Measurements from ENCODE around the gene AP2A2. TPM values are rescaled to one million over a fixed set of nuclear protein-coding genes. Genes with fewer than 3 reads are reported as not detected.

AP2A2 gene
- total and polyA plus RNA-seq, 11 donors: 20.4 to 71.4 (median 36.5) TPM

DNA sequence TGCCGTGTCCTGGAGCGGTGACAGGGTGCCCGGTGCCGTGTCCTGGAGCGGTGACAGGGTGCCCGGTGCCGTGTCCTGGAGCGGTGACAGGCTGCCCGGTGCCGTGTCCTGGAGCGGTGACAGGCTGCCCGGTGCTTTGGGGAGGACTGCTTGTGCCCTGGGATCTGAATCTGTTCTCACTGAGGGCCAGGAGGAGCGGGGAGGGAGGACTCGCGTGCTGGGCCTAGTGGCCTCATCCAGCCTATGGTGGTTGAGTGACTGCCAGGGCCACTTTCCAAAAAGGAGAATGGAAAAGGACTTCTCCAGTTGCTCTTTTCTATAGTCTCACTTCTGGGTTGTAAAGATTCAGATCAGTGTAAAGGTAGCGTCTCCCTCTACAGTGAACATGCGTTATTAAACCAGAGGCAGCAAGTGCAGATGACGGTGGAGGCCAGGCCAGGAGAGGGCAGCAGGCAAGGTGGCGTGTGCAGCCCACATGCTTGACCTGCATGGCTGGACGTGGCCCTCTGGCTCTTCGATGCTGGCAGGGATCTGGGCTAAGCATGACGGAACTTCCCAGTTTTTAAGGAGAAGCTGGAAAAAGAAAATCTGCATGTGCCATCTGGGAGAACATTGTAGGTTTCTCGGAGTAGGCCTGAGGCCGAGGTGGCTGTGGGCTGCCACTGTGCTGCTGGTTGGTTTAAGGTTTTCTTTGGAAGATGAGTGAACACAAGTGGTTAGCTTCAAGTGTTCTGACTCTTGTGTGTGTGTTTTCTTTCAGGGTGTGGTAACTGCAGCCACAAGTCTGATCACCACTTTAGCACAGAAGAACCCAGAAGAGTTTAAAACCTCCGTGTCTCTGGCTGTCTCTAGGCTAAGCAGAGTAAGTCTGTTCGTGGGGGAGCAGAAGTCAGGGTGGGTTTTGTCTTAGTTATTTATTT, 55.0 kb downstream of the AP2A2 start:
- ATAC-seq (peak in 1 of 4 donors; percentile 22), DNase-seq (no peak)
- peaks cover 0 to 88% (median 70%) of the 10 kb centered on the region in 9 donors for H3K36me3 ChIP-seq
- no peak overlapping the region for H3K4me3 ChIP-seq
- no peak overlapping the region for H3K27ac ChIP-seq
- no peaks in the 10 kb centered on the region for H3K9me3 ChIP-seq
- TF ChIP-seq CTCF (IDR thresholded peaks at IDR 0.05) (peak in 2 of 12 donors; percentile 6 to 10), POLR2A (IDR thresholded peaks at IDR 0.05) (no peak)
- WGBS, 4 donors: 84 to 93% (median 90%) methylated on average over 14 to 26 of the region's 26 CpGs
- H3K27me3 ChIP-seq: no peaks in the 10 kb centered on the region
- peaks cover 0 to 7% (median 0%) of the 10 kb centered on the region in 12 donors for H3K4me1 ChIP-seq
- intact Hi-C loops (cut with DNase I): no loop called here

GRCh38 chr11:981764-982163, 56.1 kb downstream of the AP2A2 start:
- TF ChIP-seq POLR2A (IDR thresholded peaks at IDR 0.05): no peak
- Histone ChIP-seq H3K9me3 (no peaks in the 10 kb centered on the region), H3K27ac (no peak overlapping the region), H3K4me1 (peaks cover 0 to 12% (median 0%) of the 10 kb centered on the region in 12 donors), H3K4me3 (no peak overlapping the region), H3K27me3 (no peaks in the 10 kb centered on the region), H3K36me3 (peaks cover 0 to 89% (median 72%) of the 10 kb centered on the region in 9 donors)
- DNase-seq (no peak), ATAC-seq (no peak)
- intact Hi-C loops (cut with DNase I): no loop called here
- WGBS, 4 donors: 93 to 95% (median 94%) methylated on average over 14 of the region's 14 CpGs

DNA sequence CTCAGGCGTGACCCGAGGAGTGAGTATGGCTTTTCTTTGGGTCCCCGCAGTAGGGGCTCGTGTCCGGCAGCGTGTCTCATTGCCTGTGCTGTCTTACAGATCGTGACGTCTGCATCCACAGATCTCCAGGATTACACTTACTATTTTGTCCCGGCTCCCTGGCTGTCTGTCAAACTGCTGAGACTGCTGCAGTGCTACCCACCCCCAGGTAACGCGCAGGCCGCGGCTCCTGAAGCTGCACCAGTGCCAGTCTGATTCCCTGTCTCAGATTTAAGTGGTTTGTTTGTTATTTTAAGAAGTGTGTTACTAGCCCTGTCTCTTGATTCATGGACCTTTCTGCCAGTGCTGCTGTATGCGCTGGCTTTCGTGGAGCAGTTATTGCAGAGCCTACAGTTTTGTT, 58.9 kb downstream of the AP2A2 start:
- Histone ChIP-seq H3K27ac (no peak overlapping the region), H3K9me3 (no peaks in the 10 kb centered on the region), H3K27me3 (no peaks in the 10 kb centered on the region), H3K36me3 (peaks cover 0 to 89% (median 82%) of the 10 kb centered on the region in 9 donors), H3K4me3 (no peak overlapping the region), H3K4me1 (peaks cover 0 to 8% (median 0%) of the 10 kb centered on the region in 12 donors)
- TF ChIP-seq POLR2A (IDR thresholded peaks at IDR 0.05): no peak
- TF ChIP-seq CTCF (IDR thresholded peaks at IDR 0.05): no peak
- intact Hi-C loops (cut with DNase I): no loop called here
- WGBS, 4 donors: 86 to 97% (median 94%) methylated on average over 15 of the region's 15 CpGs
- no peak for ATAC-seq
- DNase-seq: no peak

GRCh38 chr11:985406-985805, 59.7 kb downstream of the AP2A2 start:
- no peak overlapping the region for H3K27ac ChIP-seq
- peaks cover 0 to 8% (median 0%) of the 10 kb centered on the region in 12 donors for H3K4me1 ChIP-seq
- no peak for DNase-seq
- ATAC-seq: no peak
- no peaks in the 10 kb centered on the region for H3K9me3 ChIP-seq
- H3K36me3 ChIP-seq: peaks cover 0 to 95% (median 90%) of the 10 kb centered on the region in 9 donors
- WGBS, 4 donors: 92 to 96% (median 93%) methylated on average over 21 of the region's 21 CpGs
- no peaks in the 10 kb centered on the region for H3K27me3 ChIP-seq
- intact Hi-C loops (cut with DNase I): no loop called here
- TF ChIP-seq POLR2A (IDR thresholded peaks at IDR 0.05): no peak
- TF ChIP-seq CTCF (IDR thresholded peaks at IDR 0.05): no peak
- H3K4me3 ChIP-seq: no peak overlapping the region
